Mucosa of rectum (tissue), 2 donors: Measurements from ENCODE around the gene BICC1.

Experiments
- H3K27ac ChIP-seq, 2 donors: one replicate each; pipeline ENCODE4 v1.7.0; 2013; ENCODE audit warnings: inconsistent platforms in 2 of 2, low read depth in 2 of 2, low read length in 2 of 2
- H3K27me3 ChIP-seq, 2 donors: one replicate each; pipeline ENCODE4 v1.7.0; 2013; ENCODE audit warnings: low read length in 2 of 2; ENCODE audit not compliant: control insufficient read depth in 2 of 2, insufficient read depth in 2 of 2
- H3K36me3 ChIP-seq, 2 donors: one replicate each; pipeline ENCODE4 v1.7.0; 2013; ENCODE audit warnings: low read length in 2 of 2; ENCODE audit not compliant: control insufficient read depth in 2 of 2, insufficient read depth in 2 of 2
- H3K4me1 ChIP-seq, 2 donors: one replicate each; pipeline ENCODE4 v1.7.0; 2013; ENCODE audit warnings: low read length in 2 of 2, mild to moderate bottlenecking in 1 of 2; ENCODE audit not compliant: control insufficient read depth in 2 of 2, insufficient read depth in 2 of 2
- H3K4me3 ChIP-seq, 2 donors: one replicate each; pipeline ENCODE4 v1.7.0; 2013; ENCODE audit warnings: low read length in 2 of 2
- H3K9ac ChIP-seq, 2 donors: one replicate each; pipeline ENCODE4 v1.7.0; 2013; ENCODE audit warnings: low read length in 2 of 2, low read depth in 1 of 2, mild to moderate bottlenecking in 1 of 2
- H3K9me3 ChIP-seq, 2 donors: one replicate each; pipeline ENCODE4 v1.7.0; 2013; ENCODE audit warnings: low read length in 2 of 2; ENCODE audit not compliant: control insufficient read depth in 2 of 2
- donor health status: healthy.
- donor health status: Normal muscosa, but diverticular disease.

The BICC1 gene

DNA sequence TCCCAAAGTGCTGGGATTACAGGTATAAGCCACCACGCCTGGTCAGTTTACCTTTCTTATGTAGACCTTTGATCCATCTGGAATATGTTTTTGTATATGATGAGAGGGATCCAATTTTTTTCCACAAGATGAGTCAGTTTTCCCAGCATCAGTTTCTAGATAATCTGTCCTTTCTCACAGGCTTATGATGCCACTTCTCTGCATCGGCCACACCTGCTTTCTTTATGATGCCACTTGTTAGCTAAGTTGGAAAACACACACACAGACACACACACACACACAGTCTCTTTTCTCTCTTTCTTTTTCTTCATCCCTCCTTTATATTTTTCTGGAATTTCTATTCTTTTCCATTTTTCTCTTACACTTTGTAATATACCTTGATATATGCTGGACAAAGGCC, 240.8 kb downstream of the BICC1 start:
- no peak overlapping the region for H3K27ac ChIP-seq
- no peaks in the 10 kb centered on the region for H3K36me3 ChIP-seq
- H3K9me3 ChIP-seq = no peaks in the 10 kb centered on the region
- H3K4me3 ChIP-seq = no peak overlapping the region
- no peaks in the 10 kb centered on the region for H3K4me1 ChIP-seq
- H3K9ac ChIP-seq = no peak overlapping the region
- H3K27me3 ChIP-seq = no peaks in the 10 kb centered on the region

DNA sequence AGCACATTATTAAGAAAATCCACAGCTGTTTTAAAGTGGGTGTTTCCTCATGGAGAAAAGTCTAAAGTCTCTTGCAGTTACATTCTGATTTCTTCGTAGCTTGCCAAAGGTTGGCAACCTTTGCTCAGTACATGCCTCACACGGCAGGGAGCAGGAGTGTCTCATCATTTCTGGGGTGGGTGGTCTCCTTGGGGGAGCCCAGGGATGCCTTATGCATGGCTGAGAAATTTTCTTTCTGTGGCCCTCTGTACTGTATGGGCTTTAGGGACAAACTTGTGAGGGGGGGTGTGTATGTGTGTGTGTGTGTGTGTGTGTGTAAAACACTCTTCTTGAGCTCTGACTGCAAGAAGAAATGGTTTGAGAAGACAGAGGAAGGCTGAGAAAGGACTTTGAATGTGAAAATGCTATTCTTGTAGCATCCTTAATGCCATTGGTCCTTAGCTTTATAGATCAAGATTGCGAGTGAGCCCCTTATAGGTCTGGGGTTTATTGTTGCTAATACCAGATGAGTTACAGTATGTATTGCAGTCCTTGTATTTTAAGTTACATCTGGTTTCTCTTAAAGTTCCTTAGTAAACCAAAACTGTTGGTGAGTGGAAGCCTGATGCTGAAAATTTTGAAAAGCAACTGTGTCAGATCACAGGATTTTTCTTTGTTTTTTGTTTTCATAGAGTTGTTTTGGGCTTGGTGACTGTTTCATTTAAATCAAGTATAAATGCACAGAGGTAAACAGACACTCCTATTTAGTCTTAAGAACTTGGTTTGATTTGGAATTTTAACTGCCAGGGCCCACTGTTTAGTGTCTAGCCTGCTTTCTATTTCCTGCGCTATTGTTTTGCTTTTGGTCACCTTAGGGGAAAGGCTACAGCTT, 242.0 kb downstream of the BICC1 start:
- Histone ChIP-seq H3K4me1 (no peaks in the 10 kb centered on the region), H3K27ac (no peak overlapping the region), H3K27me3 (no peaks in the 10 kb centered on the region), H3K36me3 (no peaks in the 10 kb centered on the region), H3K9me3 (no peaks in the 10 kb centered on the region), H3K4me3 (no peak overlapping the region), H3K9ac (no peak overlapping the region)

DNA sequence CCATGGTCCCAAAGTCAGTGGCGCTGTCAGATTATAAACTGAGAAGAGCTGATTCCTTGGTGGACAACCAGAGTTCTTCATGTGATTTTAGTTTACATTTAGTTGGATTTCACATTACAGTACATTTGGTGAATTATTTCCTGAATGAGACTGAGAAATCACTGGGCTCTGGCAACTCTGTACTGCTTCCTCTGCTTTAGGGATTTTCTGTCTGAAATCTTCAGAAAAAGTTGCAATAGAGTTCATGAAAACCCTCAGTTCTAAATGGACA, 242.6 kb downstream of the BICC1 start:
- Histone ChIP-seq H3K4me3 (no peak overlapping the region), H3K36me3 (no peaks in the 10 kb centered on the region), H3K9me3 (no peaks in the 10 kb centered on the region), H3K9ac (no peak overlapping the region), H3K27ac (no peak overlapping the region), H3K27me3 (no peaks in the 10 kb centered on the region), H3K4me1 (no peaks in the 10 kb centered on the region)

DNA sequence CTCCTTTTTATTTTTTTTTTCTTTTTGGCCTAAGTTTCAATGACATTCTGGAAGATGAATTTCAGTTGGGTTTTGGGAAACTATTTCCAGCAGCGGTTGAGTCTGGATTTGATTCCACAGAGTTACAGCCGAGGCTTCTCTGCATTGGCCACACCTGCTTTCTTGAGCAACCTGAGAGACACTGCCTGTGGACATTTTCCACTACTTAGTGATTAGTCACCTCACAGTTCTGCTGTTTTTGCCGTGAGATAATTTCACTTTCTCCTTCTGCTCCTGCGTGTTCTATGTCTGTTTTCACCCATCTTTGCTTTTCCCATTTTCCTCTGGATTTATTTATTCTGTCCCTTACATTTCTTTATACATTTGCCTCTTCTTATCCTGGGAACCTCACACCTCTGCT, 243.0 kb downstream of the BICC1 start:
- Histone ChIP-seq H3K4me1 (no peaks in the 10 kb centered on the region), H3K9me3 (no peaks in the 10 kb centered on the region), H3K9ac (no peak overlapping the region), H3K27me3 (no peaks in the 10 kb centered on the region), H3K4me3 (no peak overlapping the region), H3K36me3 (no peaks in the 10 kb centered on the region), H3K27ac (no peak overlapping the region)

- Histone ChIP-seq H3K9me3 (no peaks in the 10 kb centered on the region), H3K9ac (no peak overlapping the region), H3K27me3 (no peaks in the 10 kb centered on the region), H3K4me1 (no peaks in the 10 kb centered on the region), H3K4me3 (no peak overlapping the region), H3K36me3 (no peaks in the 10 kb centered on the region), H3K27ac (peak overlapping the region in 1 of 2 donors; percentile 5)
Observed at GRCh38 chr10:58756130-58756719, 243.6 kb downstream of the BICC1 start.

- H3K27me3 ChIP-seq = no peaks in the 10 kb centered on the region
- no peaks in the 10 kb centered on the region for H3K36me3 ChIP-seq
- no peak overlapping the region for H3K4me3 ChIP-seq
- H3K4me1 ChIP-seq = no peaks in the 10 kb centered on the region
- H3K9me3 ChIP-seq = no peaks in the 10 kb centered on the region
- H3K27ac ChIP-seq = no peak overlapping the region
- H3K9ac ChIP-seq = no peak overlapping the region
Observed at GRCh38 chr10:58757352-58758065, 244.8 kb downstream of the BICC1 start.

GRCh38 chr10:58758321-58758720, 245.6 kb downstream of the BICC1 start:
- H3K4me1 ChIP-seq = no peaks in the 10 kb centered on the region
- H3K4me3 ChIP-seq = no peak overlapping the region
- H3K36me3 ChIP-seq = no peaks in the 10 kb centered on the region
- no peak overlapping the region for H3K27ac ChIP-seq
- H3K27me3 ChIP-seq = no peaks in the 10 kb centered on the region
- H3K9ac ChIP-seq = no peak overlapping the region
- H3K9me3 ChIP-seq = no peaks in the 10 kb centered on the region

DNA sequence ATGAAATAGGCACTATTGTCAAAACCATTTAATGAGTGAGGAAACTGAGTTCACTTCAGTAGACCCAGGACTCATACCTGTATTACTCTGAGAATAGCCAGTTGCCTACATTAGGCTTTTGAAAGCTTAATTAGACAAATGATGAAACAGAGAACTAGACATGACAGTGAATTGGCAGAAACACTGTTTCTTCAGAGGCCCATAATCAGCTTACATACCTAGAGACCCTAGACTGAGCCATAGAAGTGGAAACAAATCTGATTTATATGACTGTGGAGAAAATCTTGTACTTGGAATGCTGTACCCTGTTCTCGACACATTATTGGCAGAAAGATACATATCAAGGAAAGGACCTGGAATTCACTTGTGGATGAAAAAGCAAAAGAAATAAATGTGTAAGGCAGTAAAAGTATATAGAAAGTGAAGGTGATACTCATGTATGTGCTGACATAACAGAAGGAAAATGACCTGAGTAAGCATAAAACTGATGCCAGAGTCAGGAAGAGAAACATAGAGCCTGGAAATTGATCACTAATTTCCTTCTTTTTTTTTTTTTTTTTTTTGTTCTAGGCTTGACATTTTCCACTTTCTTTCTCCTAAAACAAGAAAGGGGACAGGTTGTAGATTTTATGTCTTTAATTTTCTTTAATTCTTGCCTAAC, 251.5 kb downstream of the BICC1 start:
- H3K4me1 ChIP-seq = no peaks in the 10 kb centered on the region
- no peak overlapping the region for H3K4me3 ChIP-seq
- no peak overlapping the region for H3K27ac ChIP-seq
- no peaks in the 10 kb centered on the region for H3K27me3 ChIP-seq
- no peaks in the 10 kb centered on the region for H3K9me3 ChIP-seq
- no peak overlapping the region for H3K9ac ChIP-seq
- H3K36me3 ChIP-seq = no peaks in the 10 kb centered on the region

GRCh38 chr10:58765910-58766309, 253.2 kb downstream of the BICC1 start:
- no peak overlapping the region for H3K27ac ChIP-seq
- H3K9me3 ChIP-seq = no peaks in the 10 kb centered on the region
- no peaks in the 10 kb centered on the region for H3K36me3 ChIP-seq
- no peaks in the 10 kb centered on the region for H3K27me3 ChIP-seq
- no peak overlapping the region for H3K4me3 ChIP-seq
- no peaks in the 10 kb centered on the region for H3K4me1 ChIP-seq
- H3K9ac ChIP-seq = no peak overlapping the region

GRCh38 chr10:58767652-58768051, 255.0 kb downstream of the BICC1 start:
- H3K27me3 ChIP-seq = no peaks in the 10 kb centered on the region
- no peak overlapping the region for H3K9ac ChIP-seq
- H3K4me3 ChIP-seq = no peak overlapping the region
- no peaks in the 10 kb centered on the region for H3K9me3 ChIP-seq
- H3K36me3 ChIP-seq = no peaks in the 10 kb centered on the region
- H3K4me1 ChIP-seq = no peaks in the 10 kb centered on the region
- H3K27ac ChIP-seq = no peak overlapping the region
